Neural crest cell (in vitro differentiated cells): ENCODE results near the gene DMAC2L. TPM values are rescaled to one million over a fixed set of nuclear protein-coding genes. Genes with fewer than 3 reads are reported as not detected.

ENCODE experiments used
- DNase-seq: peaks from one replicate; pipeline ENCODE4 v3.0.0; 2021; ENCODE audit warnings: low read depth, mixed read lengths, low spot score
- H3K27ac Mint-ChIP-seq: one replicate; pipeline ENCODE4 v1.8.0; 2021; ENCODE audit warnings: mild to moderate bottlenecking, mixed read lengths; ENCODE audit not compliant: unreplicated experiment
- H3K27me3 Mint-ChIP-seq: 2 replicates; pipeline ENCODE4 v1.8.0; 2021; ENCODE audit warnings: low read depth, mild to moderate bottlenecking, mixed read lengths
- H3K36me3 Mint-ChIP-seq: 2 replicates; pipeline ENCODE4 v1.8.0; 2021; ENCODE audit warnings: low read depth, mild to moderate bottlenecking, mixed read lengths
- H3K4me1 Mint-ChIP-seq: 2 replicates; pipeline ENCODE4 v1.8.0; 2021; ENCODE audit warnings: mixed read lengths
- H3K4me3 Mint-ChIP-seq: one replicate; pipeline ENCODE4 v1.8.0; 2021; ENCODE audit warnings: mild to moderate bottlenecking, mixed read lengths
- H3K9me3 Mint-ChIP-seq: 2 replicates; pipeline ENCODE4 v1.8.0; 2021; ENCODE audit warnings: mixed read lengths
- CTCF ChIP-seq: fragments of 200-600 bp; sonication (generic); conservative IDR thresholded peaks from 2 replicates; pipeline ENCODE4 v1.5.0; 2021; ENCODE audit warnings: antibody characterized with exemption, mild to moderate bottlenecking
- long read RNA-seq: library from polyadenylated mRNA; unstranded; transcript quantifications from one replicate; pipeline ENCODE4 v2.0.0, GENCODE V29; 2020
- total RNA-seq: library from RNA; stranded (reverse); gene quantifications from 2 replicates; pipeline ENCODE4 v1.2.1, GENCODE V29; 2021

Gene DMAC2L
- total RNA-seq: 18.8 and 19.1 TPM in 2 replicates
- long read RNA-seq, transcript ATP5S-207 (5 exons, 2,008 nt): major isoform, 5 of 12 reads
- long read RNA-seq, partial matches to known transcripts: 0 of 12 reads
- long read RNA-seq, other reads (novel, unspliced or antisense): 7 of 12 reads

GRCh38 chr14:50311972-50312733, at the start of gene DMAC2L, which contains the start of gene L2HGDH:
Gene DMAC2L (plus strand): TSS chr14:50312324. CDS start chr14:50321488, 9,164 bp downstream.
Gene L2HGDH (minus strand): TSS chr14:50312229. CDS start chr14:50312150, 79 bp downstream.
- TF ChIP-seq CTCF: peak; percentile 20
- peaks cover 26% of the 10 kb centered on the region for H3K4me1 Mint-ChIP-seq
- peaks cover 11% of the 10 kb centered on the region for H3K9me3 Mint-ChIP-seq
- no peaks in the 10 kb centered on the region for H3K27me3 Mint-ChIP-seq
- H3K4me3 Mint-ChIP-seq: peak within 1 kb of the TSS; percentile 94
- H3K36me3 Mint-ChIP-seq: peaks cover 27% of the 10 kb centered on the region
- DNase-seq: peak; percentile 92
- H3K27ac Mint-ChIP-seq: peak within 1 kb of the TSS; percentile 100

GRCh38 chr14:50262865-50263264, 49.3 kb upstream of the DMAC2L start:
- H3K36me3 Mint-ChIP-seq: no peaks in the 10 kb centered on the region
- DNase-seq: no peak
- H3K4me1 Mint-ChIP-seq: no peaks in the 10 kb centered on the region
- no peak overlapping the region for H3K27ac Mint-ChIP-seq
- no peaks in the 10 kb centered on the region for H3K27me3 Mint-ChIP-seq
- no peaks in the 10 kb centered on the region for H3K9me3 Mint-ChIP-seq
- no peak for TF ChIP-seq CTCF
- no peak overlapping the region for H3K4me3 Mint-ChIP-seq

GRCh38 chr14:50263321-50263720, 48.8 kb upstream of the DMAC2L start:
- no peaks in the 10 kb centered on the region for H3K4me1 Mint-ChIP-seq
- no peaks in the 10 kb centered on the region for H3K36me3 Mint-ChIP-seq
- H3K4me3 Mint-ChIP-seq: no peak overlapping the region
- TF ChIP-seq CTCF: no peak
- DNase-seq: no peak
- H3K27ac Mint-ChIP-seq: no peak overlapping the region
- no peaks in the 10 kb centered on the region for H3K9me3 Mint-ChIP-seq
- no peaks in the 10 kb centered on the region for H3K27me3 Mint-ChIP-seq

- no peaks in the 10 kb centered on the region for H3K27me3 Mint-ChIP-seq
- H3K36me3 Mint-ChIP-seq: peaks cover 2% of the 10 kb centered on the region
- no peaks in the 10 kb centered on the region for H3K9me3 Mint-ChIP-seq
- no peak for DNase-seq
- no peak for TF ChIP-seq CTCF
- H3K4me1 Mint-ChIP-seq: no peaks in the 10 kb centered on the region
- no peak overlapping the region for H3K4me3 Mint-ChIP-seq
- no peak overlapping the region for H3K27ac Mint-ChIP-seq
Observed at GRCh38 chr14:50265029-50265428, 47.1 kb upstream of the DMAC2L start.

- TF ChIP-seq CTCF: no peak
- Mint-ChIP-seq H3K4me1 (no peaks in the 10 kb centered on the region), H3K27ac (no peak overlapping the region), H3K4me3 (no peak overlapping the region), H3K36me3 (peaks cover 11% of the 10 kb centered on the region), H3K9me3 (no peaks in the 10 kb centered on the region), H3K27me3 (no peaks in the 10 kb centered on the region)
- no peak for DNase-seq
Observed at GRCh38 chr14:50270932-50271331, 41.2 kb upstream of the DMAC2L start.
